Measurements from ENCODE around the gene ADGRL1. TPM values are rescaled to one million over a fixed set of nuclear protein-coding genes. Genes with fewer than 3 reads are reported as not detected.

Gene ADGRL1
- total RNA-seq, 4 donors from 2014 or later: 18.5 to 56.3 (median 46.2) TPM

DNA sequence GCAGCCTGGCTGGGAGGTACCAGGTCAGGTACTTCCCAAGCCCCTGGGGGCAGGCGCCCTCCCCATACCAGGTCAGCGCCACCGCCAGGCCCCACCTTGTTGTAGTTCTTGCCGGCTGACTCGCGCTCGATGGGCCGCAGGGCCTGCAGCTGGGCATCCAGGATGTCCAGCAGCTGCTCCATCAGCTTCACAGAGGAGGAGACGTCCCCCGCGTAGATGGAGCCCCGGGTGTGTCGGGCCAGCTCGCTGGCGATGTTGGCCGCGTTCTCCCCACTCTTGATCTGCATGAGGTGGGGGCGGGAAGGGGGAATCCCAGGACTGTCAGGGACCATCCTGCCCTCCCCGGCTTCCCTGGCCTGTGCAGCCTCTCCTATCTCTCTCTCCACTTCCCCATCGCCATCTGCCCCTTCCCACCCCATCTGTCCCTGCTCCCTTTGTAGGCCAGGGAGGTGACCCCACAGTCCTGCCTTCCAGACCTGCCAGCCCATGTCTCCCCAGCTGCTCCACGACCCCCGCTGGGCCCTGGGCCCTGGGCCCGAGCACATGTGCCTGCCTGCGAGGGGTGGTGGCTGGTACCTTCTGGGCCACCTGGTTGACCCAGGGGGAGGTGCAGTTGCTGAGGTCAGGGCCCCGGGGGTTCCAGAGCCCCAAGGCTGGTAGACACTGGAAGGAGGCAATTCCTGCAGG is 45.8 kb downstream of the ADGRL1 start:
- Histone ChIP-seq H3K27me3 (no peaks in the 10 kb centered on the region), H3K9me3 (no peaks in the 10 kb centered on the region), H3K4me3 (replicated peaks in 1 of 3) (no peak overlapping the region), H3K36me3 (peaks cover 45 to 47% of the 10 kb centered on the region in 2 donors), H3K4me1 (no peaks in the 10 kb centered on the region), H3K27ac (no peak overlapping the region)
- 91 to 93% methylated on average over 10 to 20 of the region's 25 CpGs for WGBS, 2 donors
- TF ChIP-seq, protein P1, sequence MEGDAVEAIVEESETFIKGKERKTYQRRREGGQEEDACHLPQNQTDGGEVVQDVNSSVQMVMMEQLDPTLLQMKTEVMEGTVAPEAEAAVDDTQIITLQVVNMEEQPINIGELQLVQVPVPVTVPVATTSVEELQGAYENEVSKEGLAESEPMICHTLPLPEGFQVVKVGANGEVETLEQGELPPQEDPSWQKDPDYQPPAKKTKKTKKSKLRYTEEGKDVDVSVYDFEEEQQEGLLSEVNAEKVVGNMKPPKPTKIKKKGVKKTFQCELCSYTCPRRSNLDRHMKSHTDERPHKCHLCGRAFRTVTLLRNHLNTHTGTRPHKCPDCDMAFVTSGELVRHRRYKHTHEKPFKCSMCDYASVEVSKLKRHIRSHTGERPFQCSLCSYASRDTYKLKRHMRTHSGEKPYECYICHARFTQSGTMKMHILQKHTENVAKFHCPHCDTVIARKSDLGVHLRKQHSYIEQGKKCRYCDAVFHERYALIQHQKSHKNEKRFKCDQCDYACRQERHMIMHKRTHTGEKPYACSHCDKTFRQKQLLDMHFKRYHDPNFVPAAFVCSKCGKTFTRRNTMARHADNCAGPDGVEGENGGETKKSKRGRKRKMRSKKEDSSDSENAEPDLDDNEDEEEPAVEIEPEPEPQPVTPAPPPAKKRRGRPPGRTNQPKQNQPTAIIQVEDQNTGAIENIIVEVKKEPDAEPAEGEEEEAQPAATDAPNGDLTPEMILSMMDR (IDR thresholded peaks at IDR 0.05): no peak
- TF ChIP-seq POLR2A (IDR thresholded peaks at IDR 0.05): no peak
- DNase-seq: no peak
- intact Hi-C loops (cut with DNase I): no loop called here

DNA sequence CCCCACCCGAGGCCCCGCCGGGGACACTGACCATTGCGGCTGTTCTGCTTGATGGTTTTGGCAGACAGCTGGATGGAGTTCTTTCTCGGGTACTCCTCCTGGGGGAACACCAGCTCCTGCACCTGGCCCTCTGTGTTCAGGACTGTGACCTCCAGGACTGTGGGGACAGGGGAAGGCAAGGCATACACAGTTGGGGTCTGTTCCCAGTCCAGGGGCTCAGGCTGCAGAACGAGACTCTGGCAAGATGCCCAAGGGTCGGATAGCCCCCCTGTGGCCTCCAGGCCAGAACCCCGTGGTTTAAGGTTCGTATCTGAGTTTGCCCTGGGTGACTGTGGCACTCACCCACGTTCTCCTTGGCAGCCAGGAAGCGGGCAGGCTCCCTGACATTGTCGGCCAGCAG is 46.9 kb downstream of the ADGRL1 start:
- H3K4me1 ChIP-seq: no peaks in the 10 kb centered on the region
- no peak overlapping the region for H3K4me3 ChIP-seq (replicated peaks in 1 of 3)
- TF ChIP-seq POLR2A (IDR thresholded peaks at IDR 0.05): no peak
- TF ChIP-seq, protein P1 (IDR thresholded peaks at IDR 0.05): no peak
- DNase-seq: no peak
- no peak overlapping the region for H3K27ac ChIP-seq
- H3K9me3 ChIP-seq: no peaks in the 10 kb centered on the region
- H3K27me3 ChIP-seq: no peaks in the 10 kb centered on the region
- WGBS, 2 donors: 78 to 80% methylated on average over 7 to 11 of the region's 12 CpGs
- intact Hi-C loops (cut with DNase I): no loop called here
- H3K36me3 ChIP-seq: peaks cover 47 to 51% of the 10 kb centered on the region in 2 donors

- Histone ChIP-seq H3K36me3 (peaks cover 47 to 51% of the 10 kb centered on the region in 2 donors), H3K9me3 (no peaks in the 10 kb centered on the region), H3K27me3 (no peaks in the 10 kb centered on the region), H3K4me3 (replicated peaks in 1 of 3) (no peak overlapping the region), H3K4me1 (peaks cover 0 to 5% of the 10 kb centered on the region in 2 donors), H3K27ac (no peak overlapping the region)
- 95 to 96% methylated on average over 11 to 16 of the region's 16 CpGs for WGBS, 2 donors
- TF ChIP-seq POLR2A (IDR thresholded peaks at IDR 0.05): no peak
- TF ChIP-seq, protein P1 (IDR thresholded peaks at IDR 0.05): no peak
- intact Hi-C loops (cut with DNase I): no loop called here
- no peak for DNase-seq
Observed at GRCh38 chr19:14158276-14159023, 47.5 kb downstream of the ADGRL1 start.

DNA sequence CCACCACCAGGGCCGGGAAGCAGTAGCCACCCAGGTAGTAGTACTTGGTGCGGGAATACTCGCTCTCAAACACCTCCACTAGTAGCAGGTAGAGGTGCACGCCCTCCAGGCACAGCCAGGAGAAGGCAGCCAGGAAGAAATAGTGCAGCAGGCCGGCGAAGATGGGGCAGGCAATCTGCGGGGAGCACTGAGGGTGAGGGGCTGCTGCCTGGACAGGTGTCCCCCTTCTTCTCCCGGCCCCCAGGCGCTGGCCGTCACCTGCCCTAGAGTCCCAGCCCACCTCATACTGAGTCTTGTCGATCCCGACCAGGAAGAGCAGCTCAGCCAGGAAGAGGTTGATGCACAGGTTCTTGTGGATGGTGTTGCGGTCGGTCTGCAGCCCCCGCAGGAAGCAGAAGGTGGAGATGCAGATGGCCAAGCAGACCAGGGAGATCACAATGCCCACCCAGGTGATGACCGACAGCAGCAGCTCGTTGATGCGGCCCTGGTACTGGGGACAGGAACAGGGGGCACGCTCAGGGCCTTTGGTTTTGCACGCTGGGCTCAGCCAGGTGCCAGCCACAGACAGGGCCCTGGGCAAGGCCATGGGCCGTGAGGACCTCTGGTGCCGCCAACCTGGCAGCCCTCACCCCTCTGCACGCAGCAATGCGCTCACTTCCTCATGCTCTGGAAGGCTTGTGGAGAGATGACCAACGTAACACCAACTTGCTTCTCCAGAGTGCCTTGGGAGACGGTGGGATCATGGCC is 48.8 kb downstream of the ADGRL1 start:
- Histone ChIP-seq H3K4me1 (peaks cover 4 to 13% of the 10 kb centered on the region in 2 donors), H3K4me3 (replicated peaks in 1 of 3) (no peak overlapping the region), H3K27ac (no peak overlapping the region), H3K9me3 (no peaks in the 10 kb centered on the region), H3K27me3 (no peaks in the 10 kb centered on the region), H3K36me3 (peaks cover 37 to 43% of the 10 kb centered on the region in 2 donors)
- DNase-seq: no peak
- 93 to 95% methylated on average over 19 of the region's 26 CpGs for WGBS, 2 donors
- no peak for TF ChIP-seq POLR2A (IDR thresholded peaks at IDR 0.05)
- TF ChIP-seq, protein P1 (IDR thresholded peaks at IDR 0.05): no peak
- intact Hi-C loops (cut with DNase I): no loop called here

Measured in thyroid gland (tissue), 4 donors.